GM12892 (cell line): ENCODE measurements around the gene PTMA.

Experiments
- POLR2A ChIP-seq: IDR thresholded peaks from 2 replicates; pipeline ENCODE4 v1.6.1; 2011; ENCODE audit warnings: low read depth, low read length, control low read depth
- TAF1 ChIP-seq: IDR thresholded peaks from 2 replicates; pipeline ENCODE4 v1.6.1; 2011; ENCODE audit warnings: low read depth, mild to moderate bottlenecking, control low read depth, low read length, borderline replicate concordance

GRCh38 chr2:231679908-231680284, 28.4 kb upstream of the PTMA start:
- no peak for TF ChIP-seq TAF1
- TF ChIP-seq POLR2A: no peak
